ENCODE results near the gene PPP2R2B. TPM values are rescaled to one million over a fixed set of nuclear protein-coding genes. Genes with fewer than 3 reads are reported as not detected.

Gene PPP2R2B
- total and polyA plus RNA-seq, 2 donors (not counting 3 experiments of a cell fraction or from before 2014, with no cell fraction given) = not detected

DNA sequence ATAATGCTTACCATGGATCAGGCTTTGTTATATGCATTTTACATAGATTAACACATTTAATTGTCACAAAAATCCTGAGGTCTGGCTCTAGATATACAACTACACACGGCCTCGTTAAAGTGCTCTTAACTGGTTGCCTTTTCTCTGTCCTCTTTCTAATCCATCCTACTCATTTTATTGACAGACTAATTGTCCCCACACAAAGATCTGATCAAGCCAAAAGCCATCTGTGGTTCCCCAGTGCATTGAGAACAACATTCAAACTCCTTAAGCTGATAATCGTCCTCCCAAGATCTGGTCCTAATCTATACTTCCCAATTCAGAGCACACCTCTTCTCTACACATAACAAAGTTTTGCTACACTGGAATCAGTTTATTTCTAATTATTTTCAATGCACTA is 23.9 kb upstream of the PPP2R2B start:
- no peaks in the 10 kb centered on the region for H3K9me1 ChIP-seq (replicated peaks; ENCODE audit: control insufficient read depth, extremely low read depth, insufficient read depth, low read length)
- DNase-seq (ENCODE audit: low read depth, low spot score) (no peak), FAIRE-seq (no peak)
- no peak overlapping the region for H3K27ac ChIP-seq (ENCODE audit: insufficient read depth, low read depth, low read length)
- dilution Hi-C loops (cut with MboI; ENCODE audit: extremely low pct_ligation_motif_present, low sequenced_read_pairs) (no loop called here), intact Hi-C loops (cut with micrococcal nuclease) (no loop called here)
- H3K27me3 ChIP-seq (ENCODE audit: control insufficient read depth in 2 of 2, insufficient read depth in 2 of 2, low read length in 2 of 2) = no peaks in the 10 kb centered on the region
- H3K36me3 ChIP-seq (ENCODE audit: control insufficient read depth in 2 of 2, extremely low read depth in 1 of 2, insufficient read depth in 2 of 2, low read length in 2 of 2) = no peaks in the 10 kb centered on the region
- H3K4me3 ChIP-seq (replicated peaks in 1 of 3; ENCODE audit: insufficient read depth in 1 of 3, low read depth in 1 of 3, low read length in 3 of 3) = no peak overlapping the region
- TF ChIP-seq, protein P1, sequence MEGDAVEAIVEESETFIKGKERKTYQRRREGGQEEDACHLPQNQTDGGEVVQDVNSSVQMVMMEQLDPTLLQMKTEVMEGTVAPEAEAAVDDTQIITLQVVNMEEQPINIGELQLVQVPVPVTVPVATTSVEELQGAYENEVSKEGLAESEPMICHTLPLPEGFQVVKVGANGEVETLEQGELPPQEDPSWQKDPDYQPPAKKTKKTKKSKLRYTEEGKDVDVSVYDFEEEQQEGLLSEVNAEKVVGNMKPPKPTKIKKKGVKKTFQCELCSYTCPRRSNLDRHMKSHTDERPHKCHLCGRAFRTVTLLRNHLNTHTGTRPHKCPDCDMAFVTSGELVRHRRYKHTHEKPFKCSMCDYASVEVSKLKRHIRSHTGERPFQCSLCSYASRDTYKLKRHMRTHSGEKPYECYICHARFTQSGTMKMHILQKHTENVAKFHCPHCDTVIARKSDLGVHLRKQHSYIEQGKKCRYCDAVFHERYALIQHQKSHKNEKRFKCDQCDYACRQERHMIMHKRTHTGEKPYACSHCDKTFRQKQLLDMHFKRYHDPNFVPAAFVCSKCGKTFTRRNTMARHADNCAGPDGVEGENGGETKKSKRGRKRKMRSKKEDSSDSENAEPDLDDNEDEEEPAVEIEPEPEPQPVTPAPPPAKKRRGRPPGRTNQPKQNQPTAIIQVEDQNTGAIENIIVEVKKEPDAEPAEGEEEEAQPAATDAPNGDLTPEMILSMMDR (IDR thresholded peaks at IDR 0.05; ENCODE audit: extremely low read depth in 1 of 2, insufficient read depth in 1 of 2, low read depth in 1 of 2, low read length in 2 of 2) = no peak
- no peak for TF ChIP-seq POLR2AphosphoS5 (IDR thresholded peaks at IDR 0.05; ENCODE audit: insufficient read depth, low read depth, low read length)
- no peak for TF ChIP-seq MYC (IDR thresholded peaks at IDR 0.05; ENCODE audit: low read depth, low read length)
- no peak for TF ChIP-seq FOS (IDR thresholded peaks at IDR 0.05; ENCODE audit: borderline replicate concordance, insufficient read depth, low read length)
- no peak for TF ChIP-seq JUN (IDR thresholded peaks at IDR 0.05; ENCODE audit: borderline replicate concordance, insufficient read depth, insufficient read length, low read depth)
- no peak for TF ChIP-seq EZH2 (IDR thresholded peaks at IDR 0.05; ENCODE audit: borderline replicate concordance, low read depth, low read length, severe bottlenecking)
- no peak for TF ChIP-seq GATA2 (IDR thresholded peaks at IDR 0.05; ENCODE audit: insufficient read depth, insufficient read length, low read depth, low read length)
- no peaks in the 10 kb centered on the region for H3K4me1 ChIP-seq (ENCODE audit: control insufficient read depth, extremely low read depth, insufficient read depth, low read length)
- POLR2A ChIA-PET = no interaction called here
- H3K9ac ChIP-seq (replicated peaks; ENCODE audit: extremely low read depth, insufficient read depth, low read length) = no peak overlapping the region
- no peaks in the 10 kb centered on the region for H3K79me2 ChIP-seq (ENCODE audit: control insufficient read depth, insufficient read depth, low read length)
- H2AFZ ChIP-seq (ENCODE audit: low read depth, low read length) = no peak overlapping the region
- H4K20me1 ChIP-seq (replicated peaks; ENCODE audit: control insufficient read depth, extremely low read depth, insufficient read depth, low read length) = no peaks in the 10 kb centered on the region
- CTCF ChIA-PET = no interaction called here
- H3K9me3 ChIP-seq (replicated peaks; ENCODE audit: control insufficient read depth, insufficient read depth, low read length) = no peaks in the 10 kb centered on the region
- no peak overlapping the region for H3K4me2 ChIP-seq (ENCODE audit: insufficient read depth, low read length)
- BruUV-seq (replicated peaks) = no TSS peak
